ENCODE data around the gene KRT79. TPM values are rescaled to one million over a fixed set of nuclear protein-coding genes. Genes with fewer than 3 reads are reported as not detected.

The KRT79 gene
- total and polyA plus RNA-seq, 9 of the 15 experiments (the other 6 are each of a cell fraction or from before 2014, with no cell fraction given): 0.03 to 2.3 (median 0.23) TPM; not detected in 2

GRCh38 chr12:52817003-52817698, 17.0 kb downstream of the KRT79 start:
- in situ Hi-C loops (cut with MboI): no loop called here
- FAIRE-seq: no peak
- WGBS (ENCODE audit: insufficient coverage, low coverage, missing lambda C conversion rate): 6% methylated on average over 8 of the region's 8 CpGs
- Histone ChIP-seq H3K79me2 (ENCODE audit: control insufficient read depth, insufficient read depth, low read length) (no peaks in the 10 kb centered on the region), H3K9me3 (replicated peaks; ENCODE audit: control insufficient read depth, insufficient read depth, low read depth, low read length) (no peaks in the 10 kb centered on the region), H3K27me3 (ENCODE audit: control insufficient read depth in 2 of 2, insufficient read depth in 2 of 2, low read length in 2 of 2) (peaks cover 20 to 63% of the 10 kb centered on the region in 2 experiments), H3K4me3 (no peak overlapping the region), H3K4me2 (ENCODE audit: insufficient read depth, low read length) (no peak overlapping the region), H3K27ac (ENCODE audit: extremely low read depth, low read depth, low read length) (no peak overlapping the region), H2AFZ (ENCODE audit: low read depth, low read length) (no peak overlapping the region), H3K9me1 (ENCODE audit: control insufficient read depth, insufficient read depth, low read length) (peaks cover 2% of the 10 kb centered on the region), H3K36me3 (ENCODE audit: control insufficient read depth, insufficient read depth, low read length) (no peaks in the 10 kb centered on the region), H3K4me1 (replicated peaks in 1 of 2; ENCODE audit: control insufficient read depth in 2 of 2, insufficient read depth in 2 of 2, low read length in 2 of 2) (no peaks in the 10 kb centered on the region; a peak in 3 of 5 replicates), H4K20me1 (replicated peaks; ENCODE audit: control insufficient read depth, insufficient read depth, low read length) (no peaks in the 10 kb centered on the region; the same call in 1 of the 2 replicates), H3K9ac (ENCODE audit: insufficient read depth in 1 of 2, low read depth in 2 of 2, low read length in 2 of 2) (no peak overlapping the region)
- CTCF ChIA-PET (ENCODE audit: low intra/inter-chr PET ratio): no interaction called here
- no peak for TF ChIP-seq ZNF143 (CRISPR knock-in tag; IDR thresholded peaks at IDR 0.05)
- TF ChIP-seq MYNN (IDR thresholded peaks at IDR 0.05): no peak
- no peak for TF ChIP-seq MYNN (CRISPR knock-in tag; IDR thresholded peaks at IDR 0.05)
- no peak for TF ChIP-seq NBN (IDR thresholded peaks at IDR 0.05; ENCODE audit: low read depth)
- TF ChIP-seq PRPF4 (IDR thresholded peaks at IDR 0.05; ENCODE audit: insufficient read depth, low read depth, low read length, poor library complexity, severe bottlenecking): no peak
- no peak for TF ChIP-seq SPI1 (IDR thresholded peaks at IDR 0.05; ENCODE audit: borderline replicate concordance, low read depth, low read length)
- no peak for TF ChIP-seq ZNF707 (CRISPR knock-in tag; conservative IDR thresholded peaks at IDR 0.05)
- TF ChIP-seq ZNF165 (CRISPR knock-in tag; IDR thresholded peaks at IDR 0.05; ENCODE audit: borderline replicate concordance): no peak
- no peak for TF ChIP-seq RREB1 (CRISPR knock-in tag; IDR thresholded peaks at IDR 0.05)
- TF ChIP-seq RNF219 (CRISPR knock-in tag; IDR thresholded peaks at IDR 0.05): no peak
- no peak for TF ChIP-seq TCF7 (IDR thresholded peaks at IDR 0.05; ENCODE audit: borderline replicate concordance)
- TF ChIP-seq CEBPB (tag; IDR thresholded peaks at IDR 0.05): no peak
- TF ChIP-seq ZNF780A (CRISPR knock-in tag; IDR thresholded peaks at IDR 0.05): no peak
- TF ChIP-seq ZBED1 (IDR thresholded peaks at IDR 0.05): no peak
- TF ChIP-seq NFRKB (IDR thresholded peaks at IDR 0.05; ENCODE audit: low read depth): no peak
- intact Hi-C loops (cut with micrococcal nuclease): no loop called here
- no TSS peak for BruUV-seq (replicated peaks)
- ATAC-seq: no peak
- POLR2A ChIA-PET: interaction anchor here (0.6 to 0.7 kb wide), 2 partner anchors 9 to 48 kb away, joined by 3 to 4 read pairs; no protein-coding TSS in a partner anchor
- no peak for DNase-seq (ENCODE audit: extremely low read depth in 1 of 4, low spot score in 3 of 4)

All from K562 (cell line).